PC-3 (cell line): Measurements from ENCODE around the gene LHX4. TPM values are rescaled to one million over a fixed set of nuclear protein-coding genes. Genes with fewer than 3 reads are reported as not detected.
A peak's percentile ranks its signal among the peaks of the same experiment; 100 is the strongest.

Experiments used
- ATAC-seq: fragments of 200-7000 bp; cut with Tn5 transposase; 2 replicates; pipeline ENCODE4 v1.9.1; 2020; ENCODE audit warnings: mild to moderate bottlenecking, moderate library complexity
- BruUV-seq: library from RNA; stranded (reverse); fragments of 400-500 nt; replicated peaks from 2 replicates; lab custom pipeline; 2021; lab: Mats Ljungman, UMichigan
- CTCF ChIA-PET: fragments of 300-600 bp; sonication (Branson Sonifier 250); formaldehyde crosslinking; loops from one replicate; lab custom pipeline; 2022; ENCODE audit warnings: antibody characterized with exemption; lab: Charles Lee
- POLR2A ChIA-PET: fragments of 300-600 bp; sonication (Branson Sonifier 250); formaldehyde crosslinking; loops from one replicate; lab custom pipeline; 2022; ENCODE audit warnings: antibody characterized with exemption; ENCODE audit not compliant: unreplicated experiment; lab: Charles Lee
- DNase-seq: peaks from one replicate; pipeline ENCODE4 v3.0.0-alpha.2; 2015
- H2AFZ ChIP-seq: fragments of 300-600 bp; sonication (generic); 2 replicates; pipeline ENCODE4 v1.6.0; 2016; ENCODE audit warnings: antibody characterized with exemption, low read length
- H3F3A ChIP-seq: fragments of 300-600 bp; sonication (generic); one replicate; pipeline ENCODE4 v1.6.0; 2017; ENCODE audit warnings: antibody characterized with exemption, low read length, control low read depth, mild to moderate bottlenecking; ENCODE audit not compliant: unreplicated experiment
- H3K27ac ChIP-seq: fragments of 300-600 bp; sonication (generic); 2 replicates; pipeline ENCODE4 v1.5.1; 2016; ENCODE audit warnings: mild to moderate bottlenecking, low read length
- H3K27me3 ChIP-seq: fragments of 300-600 bp; sonication (generic); 2 replicates; pipeline ENCODE4 v1.6.1; 2016; ENCODE audit warnings: low read length, mixed read lengths
- H3K36me3 ChIP-seq: fragments of 300-600 bp; sonication (generic); 2 replicates; pipeline ENCODE4 v1.6.1; 2016; ENCODE audit warnings: low read depth, mixed run types, low read length, mixed read lengths
- H3K4me1 ChIP-seq: fragments of 300-600 bp; sonication (generic); 2 replicates; pipeline ENCODE4 v1.5.1; 2016; ENCODE audit warnings: low read length; ENCODE audit not compliant: insufficient read depth
- H3K4me2 ChIP-seq: fragments of 300-600 bp; sonication (generic); 2 replicates; pipeline ENCODE4 v1.6.0; 2016; ENCODE audit warnings: low read length
- H3K4me3 ChIP-seq: fragments of 300-600 bp; sonication (generic); 2 replicates; pipeline ENCODE4 v1.5.1; 2016; ENCODE audit warnings: mild to moderate bottlenecking, low read length, mixed read lengths
- H3K79me2 ChIP-seq: fragments of 300-600 bp; sonication (generic); 2 replicates; pipeline ENCODE4 v1.6.1; 2017; ENCODE audit warnings: low read length, mixed read lengths
- H3K9ac ChIP-seq: fragments of 300-600 bp; sonication (generic); 2 replicates; pipeline ENCODE4 v1.6.0; 2016; ENCODE audit warnings: mild to moderate bottlenecking, low read length
- H3K9me2 ChIP-seq: fragments of 300-600 bp; sonication (generic); replicated peaks from 2 replicates; pipeline ENCODE4 v1.6.1; 2016; ENCODE audit warnings: mixed run types, low read length, mixed read lengths
- H3K9me3 ChIP-seq: fragments of 300-600 bp; sonication (generic); 2 replicates; pipeline ENCODE4 v1.6.1; 2016; ENCODE audit warnings: low read length, mixed read lengths
- H4K20me1 ChIP-seq: fragments of 300-600 bp; sonication (generic); 2 replicates; pipeline ENCODE4 v1.6.1; 2016; ENCODE audit warnings: low read length, mixed read lengths
- CTCF ChIP-seq: fragments of 300-600 bp; sonication (generic); conservative IDR thresholded peaks from 2 replicates; pipeline ENCODE4 v1.5.1; 2017; ENCODE audit warnings: antibody characterized with exemption, low read depth, mild to moderate bottlenecking, low read length
- EZH2 ChIP-seq: fragments of 300-600 bp; sonication (generic); IDR thresholded peaks from one replicate; pipeline ENCODE4 v1.6.1; 2017; ENCODE audit warnings: antibody characterized with exemption, mild to moderate bottlenecking, low read length; ENCODE audit not compliant: unreplicated experiment
- EZH2phosphoT487 ChIP-seq: fragments of 300-600 bp; sonication (generic); IDR thresholded peaks from 2 replicates; pipeline ENCODE4 v1.6.1; 2018; ENCODE audit warnings: mild to moderate bottlenecking, antibody characterized with exemption, low read length, borderline replicate concordance
- intact Hi-C: fragments of 100-400 bp; cut with micrococcal nuclease; formaldehyde crosslinking; loops from 2 replicates; pipeline ENCODE4 v1.9.0; 2023
- total RNA-seq: library from RNA; depleted of rRNA; stranded (reverse); fragments of >200 nt; gene quantifications from 2 replicates; pipeline ENCODE4 v1.2.3, GENCODE V29; 2014

The LHX4 gene
- total RNA-seq, 1 experiment from 2014 or later: 0.04 TPM

GRCh38 chr1:180239145-180240096 lies 9.4 kb downstream of the LHX4 start:
- no peaks in the 10 kb centered on the region for H3F3A ChIP-seq
- ATAC-seq: no peak
- intact Hi-C loops: no loop called here
- H3K79me2 ChIP-seq: no peaks in the 10 kb centered on the region
- CTCF ChIA-PET: interaction anchor here (0.7 kb wide), 1 partner anchor 124 kb away, joined by 3 read pairs; no protein-coding TSS in a partner anchor
- H3K4me2 ChIP-seq: no peak overlapping the region
- H3K9me2 ChIP-seq: no peaks in the 10 kb centered on the region
- H3K9me3 ChIP-seq: no peaks in the 10 kb centered on the region
- TF ChIP-seq EZH2phosphoT487 (no peak), EZH2 (no peak), CTCF (no peak)
- H2AFZ ChIP-seq: no peak overlapping the region
- H3K27me3 ChIP-seq: peaks cover 55% of the 10 kb centered on the region
- H4K20me1 ChIP-seq: no peaks in the 10 kb centered on the region
- H3K4me3 ChIP-seq: no peak overlapping the region
- H3K36me3 ChIP-seq: no peaks in the 10 kb centered on the region
- DNase-seq: no peak
- no TSS peak for BruUV-seq
- H3K9ac ChIP-seq: no peak overlapping the region
- POLR2A ChIA-PET: no interaction called here
- H3K4me1 ChIP-seq: no peaks in the 10 kb centered on the region
- H3K27ac ChIP-seq: no peak overlapping the region

GRCh38 chr1:180241716-180242544 lies 11.9 kb downstream of the LHX4 start:
- peaks cover 4% of the 10 kb centered on the region for H3F3A ChIP-seq
- no peak for ATAC-seq
- H3K4me3 ChIP-seq: no peak overlapping the region
- no peak for TF ChIP-seq EZH2phosphoT487
- no peak for TF ChIP-seq EZH2
- no peak for TF ChIP-seq CTCF
- H3K4me2 ChIP-seq: no peak overlapping the region
- ChIA-PET POLR2A (interaction anchor here (0.6 kb wide), 1 partner anchor 427 kb away, joined by 3 read pairs; no protein-coding TSS in a partner anchor), CTCF (interaction anchor here (0.8 kb wide), 1 partner anchor 11 kb away, joined by 5 read pairs; no protein-coding TSS in a partner anchor)
- BruUV-seq: no TSS peak
- no peaks in the 10 kb centered on the region for H3K79me2 ChIP-seq
- H3K27me3 ChIP-seq: peaks cover 44% of the 10 kb centered on the region
- no peak overlapping the region for H3K27ac ChIP-seq
- no peaks in the 10 kb centered on the region for H3K36me3 ChIP-seq
- no peak overlapping the region for H3K9ac ChIP-seq
- intact Hi-C loops: no loop called here
- DNase-seq: peak; percentile 11
- no peaks in the 10 kb centered on the region for H4K20me1 ChIP-seq
- no peaks in the 10 kb centered on the region for H3K9me2 ChIP-seq
- H3K4me1 ChIP-seq: peaks cover 3% of the 10 kb centered on the region
- no peaks in the 10 kb centered on the region for H3K9me3 ChIP-seq
- no peak overlapping the region for H2AFZ ChIP-seq
